HS-5 (cell line): ENCODE results near the gene IRS2.

ENCODE experiments used
- DNase-seq: peaks from one replicate; pipeline ENCODE4 v3.0.0-alpha.2; 2012; ENCODE audit warnings: low read depth

IRS2 gene

GRCh38 chr13:109704771-109705635 lies 81.4 kb downstream of the IRS2 start:
- no peak for DNase-seq

- DNase-seq: no peak
Observed at GRCh38 chr13:109703250-109703649, 83.1 kb downstream of the IRS2 start.
